A673 (cell line): ENCODE data around the gene ADARB2.

Source experiments
- CTCF ChIP-seq: fragments of 300-800, 200-600 bp; sonication (generic); conservative IDR thresholded peaks from 2 replicates; pipeline ENCODE4 v1.5.1; 2017; ENCODE audit warnings: low read depth, mild to moderate bottlenecking, antibody characterized with exemption, low read length, moderate library complexity, mixed read lengths
- EZH2 ChIP-seq: fragments of 200-600 bp; sonication (generic); IDR thresholded peaks from 2 replicates; pipeline ENCODE4 v1.6.1; 2017; ENCODE audit warnings: borderline replicate concordance, low read depth, mild to moderate bottlenecking, mixed read lengths, antibody characterized with exemption, low read length; ENCODE audit not compliant: poor library complexity, severe bottlenecking

- TF ChIP-seq EZH2 (no peak), CTCF (no peak)
Observed at GRCh38 chr10:1534820-1535219, 202.5 kb downstream of the ADARB2 start.
